Activated naive CD4-positive, alpha-beta T cell treated with anti-CD3 and anti-CD28 coated beads, Interleukin-2, amount 50 U/mL, for 24 hours (primary cell): Measurements from ENCODE around the gene ATXN7L3B.

ENCODE experiments used
- H3K27ac Mint-ChIP-seq: one replicate; pipeline ENCODE4 v1.8.0; 2021; ENCODE audit warnings: mild to moderate bottlenecking, mixed read lengths
- H3K27me3 Mint-ChIP-seq: one replicate; pipeline ENCODE4 v1.8.0; 2021; ENCODE audit warnings: mixed read lengths
- H3K36me3 Mint-ChIP-seq: one replicate; pipeline ENCODE4 v1.8.0; 2021; ENCODE audit warnings: mixed read lengths
- H3K4me1 Mint-ChIP-seq: one replicate; pipeline ENCODE4 v1.8.0; 2021; ENCODE audit warnings: mixed read lengths
- H3K4me3 Mint-ChIP-seq: one replicate; pipeline ENCODE4 v1.8.0; 2021; ENCODE audit warnings: mild to moderate bottlenecking, mixed read lengths
- H3K9me3 Mint-ChIP-seq: one replicate; pipeline ENCODE4 v1.8.0; 2021; ENCODE audit warnings: mixed read lengths

The ATXN7L3B gene

GRCh38 chr12:74538491-74539258 lies 1.0 kb downstream of the ATXN7L3B start:
- Mint-ChIP-seq H3K4me1 (peaks cover 69% of the 10 kb centered on the region), H3K27ac (peak overlapping the region; percentile 99), H3K4me3 (peak overlapping the region; percentile 98), H3K27me3 (no peaks in the 10 kb centered on the region), H3K9me3 (no peaks in the 10 kb centered on the region), H3K36me3 (peaks cover 27% of the 10 kb centered on the region)

- peak overlapping the region; percentile 98 for H3K4me3 Mint-ChIP-seq
- H3K9me3 Mint-ChIP-seq = no peaks in the 10 kb centered on the region
- H3K36me3 Mint-ChIP-seq = peaks cover 27% of the 10 kb centered on the region
- no peaks in the 10 kb centered on the region for H3K27me3 Mint-ChIP-seq
- H3K4me1 Mint-ChIP-seq = peaks cover 72% of the 10 kb centered on the region
- H3K27ac Mint-ChIP-seq = peak overlapping the region; percentile 94
These were observed 1.6 kb downstream of the ATXN7L3B start for GRCh38 chr12:74539261-74539660.

DNA sequence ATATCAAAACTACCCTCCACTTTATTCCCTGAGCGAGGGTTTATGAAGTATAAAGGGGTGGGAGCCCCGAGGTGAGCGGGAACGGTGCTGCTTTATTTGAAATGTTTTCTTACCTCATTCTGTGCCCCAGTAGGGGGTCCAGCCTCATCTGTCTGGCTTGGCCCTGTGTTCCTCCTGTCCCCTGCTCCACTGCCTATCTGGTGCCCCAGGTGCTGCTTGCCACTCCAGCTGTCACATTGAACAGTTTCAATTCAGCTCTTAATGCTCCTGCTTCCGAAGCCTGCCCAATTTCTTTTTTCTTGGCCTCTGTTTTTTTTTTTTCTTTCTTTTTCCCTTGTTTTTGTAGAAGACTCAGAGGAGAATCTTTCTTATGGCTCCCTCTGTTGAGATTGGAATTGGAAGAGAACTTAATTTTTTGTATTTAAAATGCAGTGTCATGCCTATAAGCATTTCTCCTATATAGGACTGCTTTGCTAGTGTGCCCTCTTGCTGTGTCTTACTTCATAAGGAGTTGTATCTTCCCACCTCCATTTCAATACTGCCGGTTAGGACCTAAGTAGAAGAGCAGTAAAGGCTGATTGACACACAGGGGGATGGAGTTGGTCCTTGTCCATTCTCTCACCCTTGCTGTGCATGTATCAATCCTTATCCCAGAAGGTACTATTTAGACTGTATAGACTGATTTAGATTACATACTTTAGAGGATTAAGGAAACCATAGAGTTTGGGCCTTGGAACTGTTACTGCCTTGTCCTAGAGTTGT lies 2.3 kb downstream of the ATXN7L3B start:
- Mint-ChIP-seq H3K4me1 (peaks cover 75% of the 10 kb centered on the region), H3K27me3 (no peaks in the 10 kb centered on the region), H3K27ac (peak overlapping the region; percentile 94), H3K36me3 (peaks cover 27% of the 10 kb centered on the region), H3K4me3 (peak overlapping the region; percentile 98), H3K9me3 (no peaks in the 10 kb centered on the region)

GRCh38 chr12:74541074-74541473 lies 3.4 kb downstream of the ATXN7L3B start:
- Mint-ChIP-seq H3K4me1 (peaks cover 72% of the 10 kb centered on the region), H3K27me3 (no peaks in the 10 kb centered on the region)

GRCh38 chr12:74547249-74547648 lies 9.6 kb downstream of the ATXN7L3B start:
- no peaks in the 10 kb centered on the region for H3K27me3 Mint-ChIP-seq
- peaks cover 22% of the 10 kb centered on the region for H3K4me1 Mint-ChIP-seq
- H3K27ac Mint-ChIP-seq = no peak overlapping the region
- no peaks in the 10 kb centered on the region for H3K36me3 Mint-ChIP-seq
- no peaks in the 10 kb centered on the region for H3K9me3 Mint-ChIP-seq
- no peak overlapping the region for H3K4me3 Mint-ChIP-seq

More at GRCh38 chr12:74541074-74541473, 3.4 kb downstream of the ATXN7L3B start:
- Mint-ChIP-seq H3K4me3 (peak overlapping the region; percentile 98), H3K27ac (no peak overlapping the region), H3K36me3 (peaks cover 27% of the 10 kb centered on the region), H3K9me3 (no peaks in the 10 kb centered on the region)

- Mint-ChIP-seq H3K9me3 (no peaks in the 10 kb centered on the region), H3K36me3 (no peaks in the 10 kb centered on the region), H3K27me3 (no peaks in the 10 kb centered on the region), H3K27ac (no peak overlapping the region), H3K4me3 (no peak overlapping the region), H3K4me1 (no peaks in the 10 kb centered on the region)
These were observed 13.7 kb downstream of the ATXN7L3B start for GRCh38 chr12:74551291-74551690.

DNA sequence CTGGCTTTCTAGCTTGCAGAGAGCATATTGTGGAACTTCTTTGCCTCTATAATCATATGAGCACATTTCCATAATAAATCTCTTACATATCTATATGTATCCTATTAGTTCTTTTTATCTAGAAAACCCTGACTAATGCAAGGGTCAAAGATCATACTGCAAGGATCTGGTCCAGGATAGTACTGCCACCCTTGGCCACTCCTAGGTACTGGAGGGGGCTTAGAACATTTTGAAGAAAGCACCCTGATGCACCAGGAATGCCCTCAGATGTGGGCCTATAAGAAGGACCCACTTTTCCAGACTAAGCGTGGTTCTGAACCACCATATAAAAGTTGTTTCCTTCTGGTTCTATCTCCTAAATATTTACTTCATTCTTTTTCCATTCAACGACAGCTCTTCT lies 14.6 kb downstream of the ATXN7L3B start:
- Mint-ChIP-seq H3K36me3 (no peaks in the 10 kb centered on the region), H3K27me3 (no peaks in the 10 kb centered on the region), H3K4me1 (no peaks in the 10 kb centered on the region), H3K9me3 (no peaks in the 10 kb centered on the region), H3K4me3 (no peak overlapping the region), H3K27ac (no peak overlapping the region)

DNA sequence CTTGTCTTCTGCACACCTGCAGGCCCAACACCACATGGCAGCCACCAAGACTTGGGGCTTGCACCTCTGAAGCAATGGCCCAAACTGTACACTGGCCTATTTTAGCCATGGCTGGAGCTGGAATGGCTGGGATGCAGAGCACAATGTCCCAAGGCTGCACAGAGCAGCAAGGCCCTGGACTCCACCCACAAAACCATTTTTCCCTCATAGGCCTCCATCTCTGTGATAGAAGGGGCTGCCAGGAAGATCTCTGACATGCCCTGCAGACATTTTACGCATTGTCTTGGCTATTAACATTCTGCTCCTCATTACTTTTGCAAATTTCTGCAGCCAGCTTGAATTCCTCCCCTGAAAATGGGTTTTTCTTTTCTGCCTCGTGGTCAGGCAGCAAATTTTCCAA lies 22.1 kb downstream of the ATXN7L3B start:
- Mint-ChIP-seq H3K4me1 (no peaks in the 10 kb centered on the region), H3K9me3 (no peaks in the 10 kb centered on the region), H3K36me3 (no peaks in the 10 kb centered on the region), H3K4me3 (no peak overlapping the region), H3K27me3 (peaks cover 2% of the 10 kb centered on the region), H3K27ac (no peak overlapping the region)

DNA sequence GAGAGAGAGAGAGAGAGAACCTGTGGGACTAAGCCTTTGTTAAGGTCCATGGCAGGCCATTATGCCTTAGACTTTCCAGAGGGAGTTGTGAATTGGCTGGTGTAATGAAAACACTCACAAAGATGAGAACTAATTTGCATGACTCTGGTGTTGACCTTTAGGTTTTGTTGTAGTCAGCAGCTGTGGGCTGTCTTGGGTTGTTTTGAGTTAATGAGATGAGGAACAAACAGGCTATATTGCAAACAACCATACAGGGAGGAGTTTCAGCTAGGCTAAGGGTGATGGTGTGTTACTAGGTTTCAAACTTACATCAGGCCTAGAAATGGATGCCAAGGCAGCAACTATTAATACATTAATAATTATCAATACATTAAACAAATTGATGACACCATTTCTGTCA lies 26.3 kb downstream of the ATXN7L3B start:
- Mint-ChIP-seq H3K36me3 (no peaks in the 10 kb centered on the region), H3K9me3 (no peaks in the 10 kb centered on the region), H3K27me3 (peaks cover 5% of the 10 kb centered on the region), H3K4me3 (no peak overlapping the region), H3K27ac (no peak overlapping the region), H3K4me1 (no peaks in the 10 kb centered on the region)

DNA sequence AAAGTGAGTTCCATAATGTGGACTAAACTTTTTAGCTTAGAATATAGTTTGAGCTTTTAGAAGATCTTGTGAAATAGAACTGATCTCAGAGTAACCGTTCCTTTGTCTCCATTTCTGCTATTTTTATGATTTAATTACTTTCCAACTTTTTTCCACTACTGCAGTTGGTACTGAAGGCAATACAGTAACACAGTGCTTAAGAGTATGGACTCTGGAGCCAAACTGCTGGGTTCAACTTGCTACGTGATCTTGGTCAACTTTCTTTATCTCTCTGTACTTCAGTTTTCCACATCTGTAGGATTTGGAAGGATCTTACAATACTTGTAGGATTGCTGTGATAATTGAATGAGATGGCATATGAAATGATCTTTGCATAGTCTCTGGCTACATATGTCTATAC lies 40.9 kb downstream of the ATXN7L3B start:
- Mint-ChIP-seq H3K36me3 (no peaks in the 10 kb centered on the region), H3K9me3 (no peaks in the 10 kb centered on the region), H3K4me3 (no peak overlapping the region), H3K27me3 (peaks cover 11% of the 10 kb centered on the region), H3K4me1 (no peaks in the 10 kb centered on the region), H3K27ac (no peak overlapping the region)

GRCh38 chr12:74579446-74579845 lies 41.8 kb downstream of the ATXN7L3B start:
- Mint-ChIP-seq H3K4me1 (no peaks in the 10 kb centered on the region), H3K27me3 (peaks cover 11% of the 10 kb centered on the region), H3K27ac (no peak overlapping the region), H3K36me3 (no peaks in the 10 kb centered on the region), H3K9me3 (no peaks in the 10 kb centered on the region), H3K4me3 (no peak overlapping the region)

GRCh38 chr12:74579981-74580380 lies 42.3 kb downstream of the ATXN7L3B start:
- Mint-ChIP-seq H3K9me3 (no peaks in the 10 kb centered on the region), H3K27ac (no peak overlapping the region), H3K4me3 (no peak overlapping the region), H3K36me3 (no peaks in the 10 kb centered on the region), H3K27me3 (peaks cover 11% of the 10 kb centered on the region), H3K4me1 (no peaks in the 10 kb centered on the region)

GRCh38 chr12:74581439-74581838 lies 43.8 kb downstream of the ATXN7L3B start:
- Mint-ChIP-seq H3K36me3 (no peaks in the 10 kb centered on the region), H3K9me3 (no peaks in the 10 kb centered on the region), H3K4me1 (no peaks in the 10 kb centered on the region), H3K4me3 (no peak overlapping the region), H3K27me3 (peaks cover 11% of the 10 kb centered on the region), H3K27ac (no peak overlapping the region)

DNA sequence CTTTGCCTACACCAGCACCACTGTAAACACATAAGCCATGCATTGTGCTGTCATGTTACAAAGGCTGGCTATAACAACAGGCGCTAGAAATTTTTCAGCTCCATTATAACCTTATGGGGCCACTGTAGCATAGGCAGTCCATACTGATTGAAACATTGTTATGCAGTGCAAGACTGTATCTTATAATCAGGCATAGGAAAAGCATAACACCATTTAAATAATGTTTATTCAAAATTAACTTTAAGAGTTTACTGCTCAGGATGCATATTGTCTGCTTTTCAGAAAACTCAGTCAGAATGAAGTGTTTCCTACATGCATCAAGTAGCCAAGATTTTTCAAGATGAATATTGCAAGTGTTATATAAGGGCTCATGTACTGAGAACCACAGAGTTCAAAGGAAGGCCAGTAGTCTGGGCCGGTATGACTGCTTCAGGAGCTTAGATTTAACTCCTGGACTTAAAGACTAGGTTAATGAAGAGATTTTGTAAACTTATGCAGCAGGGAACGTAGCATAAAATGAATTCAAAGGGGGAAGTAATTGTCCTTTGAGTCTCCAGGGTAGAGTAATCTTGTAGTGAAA lies 46.9 kb downstream of the ATXN7L3B start:
- H3K4me1 Mint-ChIP-seq = no peaks in the 10 kb centered on the region
- no peak overlapping the region for H3K4me3 Mint-ChIP-seq
- H3K27ac Mint-ChIP-seq = no peak overlapping the region
- H3K36me3 Mint-ChIP-seq = no peaks in the 10 kb centered on the region
- H3K9me3 Mint-ChIP-seq = no peaks in the 10 kb centered on the region
- peaks cover 9% of the 10 kb centered on the region for H3K27me3 Mint-ChIP-seq

DNA sequence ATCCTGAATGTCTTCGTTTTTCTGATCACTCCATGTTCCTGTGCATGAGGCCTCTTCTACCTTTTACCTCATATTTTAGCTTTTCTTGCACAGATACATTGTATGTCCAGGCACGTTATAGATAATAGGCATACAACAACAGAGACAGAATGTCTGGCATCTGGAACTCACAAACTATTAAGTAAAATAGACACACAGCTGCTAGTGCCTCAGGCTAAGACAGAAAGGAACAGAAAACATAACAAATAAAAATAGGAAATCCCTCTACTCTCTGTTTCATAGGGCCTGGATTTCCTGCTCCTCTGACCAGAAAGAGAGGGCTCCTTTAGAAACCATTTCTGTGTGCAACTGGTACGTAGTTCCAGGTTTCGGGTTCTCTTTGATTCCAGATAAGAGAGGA lies 48.6 kb downstream of the ATXN7L3B start:
- H3K9me3 Mint-ChIP-seq = no peaks in the 10 kb centered on the region
- no peak overlapping the region for H3K27ac Mint-ChIP-seq
- no peaks in the 10 kb centered on the region for H3K4me1 Mint-ChIP-seq
- no peak overlapping the region for H3K4me3 Mint-ChIP-seq
- peaks cover 2% of the 10 kb centered on the region for H3K27me3 Mint-ChIP-seq
- no peaks in the 10 kb centered on the region for H3K36me3 Mint-ChIP-seq
